ENCODE measurements around the gene PEAK1.

PEAK1 gene

GRCh38 chr15:77130315-77130930, 289.5 kb downstream of the PEAK1 start:
- no peak overlapping the region for H3K4me3 ChIP-seq (ENCODE audit: low read depth, low read length)
- TF ChIP-seq CTCF (conservative IDR thresholded peaks at IDR 0.05; ENCODE audit: low read depth, low read length), result no peak
- DNase-seq (ENCODE audit: low read depth), result no peak

GRCh38 chr15:77127626-77128025, 292.3 kb downstream of the PEAK1 start:
- no peak for TF ChIP-seq CTCF (conservative IDR thresholded peaks at IDR 0.05; ENCODE audit: low read depth, low read length)

GRCh38 chr15:77126529-77127326, 293.2 kb downstream of the PEAK1 start:
- H3K4me3 ChIP-seq (ENCODE audit: low read depth, low read length), result no peak overlapping the region
- no peak for DNase-seq (ENCODE audit: low read depth)
- TF ChIP-seq CTCF (conservative IDR thresholded peaks at IDR 0.05; ENCODE audit: low read depth, low read length), result no peak

More at GRCh38 chr15:77127626-77128025, 292.3 kb downstream of the PEAK1 start:
- no peak overlapping the region for H3K4me3 ChIP-seq (ENCODE audit: low read depth, low read length)
- DNase-seq (ENCODE audit: low read depth), result no peak

GRCh38 chr15:77123854-77124253, 296.1 kb downstream of the PEAK1 start:
- H3K4me3 ChIP-seq (ENCODE audit: low read depth, low read length), result no peak overlapping the region
- TF ChIP-seq CTCF (conservative IDR thresholded peaks at IDR 0.05; ENCODE audit: low read depth, low read length), result no peak
- DNase-seq (ENCODE audit: low read depth), result no peak

- no peak for DNase-seq (ENCODE audit: low read depth)
- H3K4me3 ChIP-seq (ENCODE audit: low read depth, low read length), result no peak overlapping the region
- no peak for TF ChIP-seq CTCF (conservative IDR thresholded peaks at IDR 0.05; ENCODE audit: low read depth, low read length)
These were observed 297.3 kb downstream of the PEAK1 start for GRCh38 chr15:77122576-77122975.

- DNase-seq (ENCODE audit: low read depth), result no peak
- TF ChIP-seq CTCF (conservative IDR thresholded peaks at IDR 0.05; ENCODE audit: low read depth, low read length), result no peak
- no peak overlapping the region for H3K4me3 ChIP-seq (ENCODE audit: low read depth, low read length)
These were observed 298.3 kb downstream of the PEAK1 start for GRCh38 chr15:77121599-77121998.
